ENCODE results near the gene IPMK.
"Not testable (repeated sequence)": the region's sequence is repeated elsewhere in the genome, so short reads cannot be mapped to it uniquely, and the experiment has no call there.

Gene IPMK

GRCh38 chr10:58268454-58268945, 806 bp upstream of the IPMK start:
- DNase-seq (ENCODE audit: low read depth in 1 of 2, low spot score in 1 of 2): no peak

- no peak for DNase-seq (ENCODE audit: low read depth in 1 of 2, low spot score in 1 of 2)
Observed at GRCh38 chr10:58266826-58267712, 625 bp downstream of the IPMK start.

- peak in 1 of 2 donors; percentile 27 for DNase-seq (ENCODE audit: low read depth in 1 of 2, low spot score in 1 of 2)
Observed at GRCh38 chr10:58266003-58266825, 1.5 kb downstream of the IPMK start.

GRCh38 chr10:58265249-58265648, 2.4 kb downstream of the IPMK start:
- DNase-seq (ENCODE audit: low read depth in 1 of 2, low spot score in 1 of 2): no peak

GRCh38 chr10:58264780-58265179, 2.9 kb downstream of the IPMK start:
- no peak for DNase-seq (ENCODE audit: low read depth in 1 of 2, low spot score in 1 of 2)

- no peak for DNase-seq (ENCODE audit: low read depth in 1 of 2, low spot score in 1 of 2)
Observed at GRCh38 chr10:58262766-58263165, 4.9 kb downstream of the IPMK start.

GRCh38 chr10:58260334-58260733, 7.4 kb downstream of the IPMK start:
- DNase-seq (ENCODE audit: low read depth in 1 of 2, low spot score in 1 of 2): no peak

- no peak for DNase-seq (ENCODE audit: low read depth in 1 of 2, low spot score in 1 of 2)
Observed at GRCh38 chr10:58258977-58259692, 8.6 kb downstream of the IPMK start.

- DNase-seq (ENCODE audit: low read depth in 1 of 2, low spot score in 1 of 2): not testable (repeated sequence)
Observed at GRCh38 chr10:58256013-58256780, 11.5 kb downstream of the IPMK start.

- DNase-seq (ENCODE audit: low read depth in 1 of 2, low spot score in 1 of 2): no peak
Observed at GRCh38 chr10:58254644-58255043, 13.1 kb downstream of the IPMK start.

GRCh38 chr10:58253184-58253583, 14.5 kb downstream of the IPMK start:
- DNase-seq (ENCODE audit: low read depth in 1 of 2, low spot score in 1 of 2): no peak

- not testable (repeated sequence) for DNase-seq (ENCODE audit: low read depth in 1 of 2, low spot score in 1 of 2)
Observed at GRCh38 chr10:58244666-58245065, 23.0 kb downstream of the IPMK start.

GRCh38 chr10:58244242-58244641, 23.5 kb downstream of the IPMK start:
- DNase-seq (ENCODE audit: low read depth in 1 of 2, low spot score in 1 of 2): not testable (repeated sequence)

GRCh38 chr10:58243801-58244200, 23.9 kb downstream of the IPMK start:
- DNase-seq (ENCODE audit: low read depth in 1 of 2, low spot score in 1 of 2): not testable (repeated sequence)

GRCh38 chr10:58243269-58243668, 24.4 kb downstream of the IPMK start:
- no peak for DNase-seq (ENCODE audit: low read depth in 1 of 2, low spot score in 1 of 2)

GRCh38 chr10:58241346-58241745, 26.3 kb downstream of the IPMK start:
- no peak for DNase-seq (ENCODE audit: low read depth in 1 of 2, low spot score in 1 of 2)

GRCh38 chr10:58240531-58240930, 27.2 kb downstream of the IPMK start:
- DNase-seq (ENCODE audit: low read depth in 1 of 2, low spot score in 1 of 2): no peak

- no peak for DNase-seq (ENCODE audit: low read depth in 1 of 2, low spot score in 1 of 2)
Observed at GRCh38 chr10:58239561-58240169, 28.0 kb downstream of the IPMK start.

GRCh38 chr10:58237014-58237834, 30.5 kb downstream of the IPMK start:
- no peak for DNase-seq (ENCODE audit: low read depth in 1 of 2, low spot score in 1 of 2)
